Caco-2 (cell line): ENCODE results near the gene TFEB. TPM values are rescaled to one million over a fixed set of nuclear protein-coding genes. Genes with fewer than 3 reads are reported as not detected.

ENCODE experiments used
- BruUV-seq: library from RNA; stranded (reverse); fragments of 400-500 nt; replicated peaks from 2 replicates; lab custom pipeline; 2021; lab: Mats Ljungman, UMichigan
- CTCF ChIA-PET: fragments of 300-600 bp; sonication (Branson Sonifier 250); formaldehyde crosslinking; loops from one replicate; lab custom pipeline; 2022; ENCODE audit warnings: antibody characterized with exemption; lab: Charles Lee
- POLR2A ChIA-PET: fragments of 300-600 bp; sonication (Branson Sonifier 250); formaldehyde crosslinking; loops from one replicate; lab custom pipeline; 2022; ENCODE audit warnings: antibody characterized with exemption; lab: Charles Lee
- DNase-seq, 2 experiments: peaks; one replicate each; pipeline versions ENCODE4 v3.0.0 to v3.0.0-alpha.2; 2020 to 2022
- H3K27me3 ChIP-seq: replicated peaks from 2 replicates; pipeline ENCODE4 v1.6.0; 2011; ENCODE audit warnings: low read length; ENCODE audit not compliant: control insufficient read depth, insufficient read depth
- H3K36me3 ChIP-seq: 2 replicates; pipeline ENCODE4 v1.5.1; 2011; ENCODE audit warnings: low read length; ENCODE audit not compliant: control insufficient read depth, insufficient read depth
- H3K4me1 ChIP-seq: fragments of 250-450 bp; sonication (Bioruptor Pico); 2 replicates; pipeline ENCODE4 v1.5.1; 2020; ENCODE audit warnings: mild to moderate bottlenecking
- H3K4me3 ChIP-seq: 2 replicates; pipeline ENCODE4 v1.5.1; 2011; ENCODE audit warnings: low read depth, mild to moderate bottlenecking, control low read depth, low read length
- H3K9me3 ChIP-seq: fragments of 250-450 bp; sonication (Bioruptor Pico); 2 replicates; pipeline ENCODE4 v1.5.1; 2020; ENCODE audit warnings: mild to moderate bottlenecking, moderate library complexity
- H3K27ac Mint-ChIP-seq: one replicate; pipeline ENCODE4 v1.8.0; 2022; ENCODE audit warnings: mixed read lengths; ENCODE audit not compliant: unreplicated experiment
- H3K27me3 Mint-ChIP-seq: one replicate; pipeline ENCODE4 v1.8.0; 2022; ENCODE audit warnings: mixed read lengths; ENCODE audit not compliant: insufficient read depth, unreplicated experiment
- H3K36me3 Mint-ChIP-seq: one replicate; pipeline ENCODE4 v1.8.0; 2022; ENCODE audit warnings: mild to moderate bottlenecking, mixed read lengths; ENCODE audit not compliant: insufficient read depth, unreplicated experiment
- H3K4me1 Mint-ChIP-seq: one replicate; pipeline ENCODE4 v1.8.0; 2022; ENCODE audit warnings: low read depth, mixed read lengths; ENCODE audit not compliant: unreplicated experiment
- H3K4me3 Mint-ChIP-seq: one replicate; pipeline ENCODE4 v1.8.0; 2022; ENCODE audit warnings: mild to moderate bottlenecking, moderate library complexity, mixed read lengths; ENCODE audit not compliant: unreplicated experiment
- H3K9me3 Mint-ChIP-seq: one replicate; pipeline ENCODE4 v1.8.0; 2022; ENCODE audit warnings: mixed read lengths; ENCODE audit not compliant: unreplicated experiment
- CTCF ChIP-seq, 2 experiments: fragments of 200-600 bp in 1 of 2; IDR thresholded peaks; 1 replicate in 1 of 2; 2 replicates in 1 of 2; pipeline versions ENCODE4 v1.5.1 to v1.8.0; 2011 to 2022; ENCODE audit warnings: antibody characterized with exemption in 1 of 2, control low read depth in 1 of 2, inconsistent platforms in 1 of 2, low read depth in 1 of 2, low read length in 1 of 2, mild to moderate bottlenecking in 1 of 2, moderate library complexity in 1 of 2; ENCODE audit not compliant: insufficient read depth in 1 of 2, severe bottlenecking in 1 of 2, unreplicated experiment in 1 of 2
- intact Hi-C: fragments of 100-400 bp; cut with micrococcal nuclease; formaldehyde crosslinking; loops from one replicate; pipeline ENCODE4 v1.10.0; 2022; ENCODE audit not compliant: unreplicated experiment
- total RNA-seq: library from RNA; stranded (reverse); gene quantifications from 2 replicates; pipeline ENCODE4 v1.2.3, GENCODE V29; 2022

The TFEB gene
- total RNA-seq, 1 experiment from 2014 or later = 3.8 TPM

- POLR2A ChIA-PET = no interaction called here
- Histone ChIP-seq H3K36me3 (no peaks in the 10 kb centered on the region), H3K9me3 (peaks cover 3% of the 10 kb centered on the region; the same call in 1 of the 2 replicates), H3K4me1 (no peaks in the 10 kb centered on the region), H3K4me3 (no peak overlapping the region), H3K27me3 (no peaks in the 10 kb centered on the region)
- Mint-ChIP-seq H3K4me1 (no peaks in the 10 kb centered on the region), H3K27me3 (peaks cover 8% of the 10 kb centered on the region), H3K27ac (no peak overlapping the region), H3K36me3 (no peaks in the 10 kb centered on the region), H3K4me3 (no peak overlapping the region), H3K9me3 (no peaks in the 10 kb centered on the region)
- DNase-seq = no peak
- BruUV-seq = no TSS peak
- CTCF ChIA-PET = no interaction called here
- intact Hi-C loops = no loop called here
- TF ChIP-seq CTCF (IDR thresholded peaks at IDR 0.05; ENCODE audit: insufficient read depth in 1 of 2, low read depth in 1 of 2, low read length in 1 of 2, severe bottlenecking in 1 of 2, unreplicated experiment in 1 of 2) = no peak
These were observed 64.0 kb downstream of the TFEB start for GRCh38 chr6:41671376-41671775.

- TF ChIP-seq CTCF (IDR thresholded peaks at IDR 0.05; ENCODE audit: insufficient read depth in 1 of 2, low read depth in 1 of 2, low read length in 1 of 2, severe bottlenecking in 1 of 2, unreplicated experiment in 1 of 2) = no peak
- Mint-ChIP-seq H3K27ac (no peak overlapping the region), H3K27me3 (peaks cover 8% of the 10 kb centered on the region), H3K4me3 (no peak overlapping the region), H3K4me1 (no peaks in the 10 kb centered on the region), H3K9me3 (no peaks in the 10 kb centered on the region), H3K36me3 (no peaks in the 10 kb centered on the region)
- no peaks in the 10 kb centered on the region for H3K4me1 ChIP-seq
- ChIA-PET POLR2A (no interaction called here), CTCF (no interaction called here)
- H3K27me3 ChIP-seq = no peaks in the 10 kb centered on the region
- DNase-seq = no peak
- peaks cover 3% of the 10 kb centered on the region; the same call in 1 of the 2 replicates for H3K9me3 ChIP-seq
- no TSS peak for BruUV-seq
- no peak overlapping the region for H3K4me3 ChIP-seq
- intact Hi-C loops = no loop called here
- H3K36me3 ChIP-seq = no peaks in the 10 kb centered on the region
These were observed 64.6 kb downstream of the TFEB start for GRCh38 chr6:41670703-41671360.

GRCh38 chr6:41668968-41669367, 66.4 kb downstream of the TFEB start:
- no TSS peak for BruUV-seq
- no peaks in the 10 kb centered on the region for H3K36me3 ChIP-seq
- no peaks in the 10 kb centered on the region for H3K9me3 Mint-ChIP-seq
- H3K27ac Mint-ChIP-seq = no peak overlapping the region
- no peak for DNase-seq
- H3K4me1 ChIP-seq = no peaks in the 10 kb centered on the region
- H3K4me1 Mint-ChIP-seq = no peaks in the 10 kb centered on the region
- no peak overlapping the region for H3K4me3 ChIP-seq
- peaks cover 3% of the 10 kb centered on the region; the same call in 1 of the 2 replicates for H3K9me3 ChIP-seq
- intact Hi-C loops = no loop called here
- H3K27me3 Mint-ChIP-seq = peaks cover 13% of the 10 kb centered on the region
- H3K27me3 ChIP-seq = no peaks in the 10 kb centered on the region
- no peaks in the 10 kb centered on the region for H3K36me3 Mint-ChIP-seq
- no peak for TF ChIP-seq CTCF (IDR thresholded peaks at IDR 0.05; ENCODE audit: insufficient read depth in 1 of 2, low read depth in 1 of 2, low read length in 1 of 2, severe bottlenecking in 1 of 2, unreplicated experiment in 1 of 2)
- ChIA-PET POLR2A (no interaction called here), CTCF (no interaction called here)
- no peak overlapping the region for H3K4me3 Mint-ChIP-seq
